Mucosa of stomach (tissue), 1 donor: Measurements from ENCODE around the gene RBBP4.

Experiments
- H3K27me3 ChIP-seq: one replicate; pipeline ENCODE4 v1.7.0; 2013; ENCODE audit warnings: mild to moderate bottlenecking, low read length; ENCODE audit not compliant: control insufficient read depth, insufficient read depth
- H3K36me3 ChIP-seq: one replicate; pipeline ENCODE4 v1.7.0; 2013; ENCODE audit warnings: low read length; ENCODE audit not compliant: control insufficient read depth, insufficient read depth
- H3K4me1 ChIP-seq: one replicate; pipeline ENCODE4 v1.7.0; 2013; ENCODE audit warnings: mild to moderate bottlenecking, low read length; ENCODE audit not compliant: control insufficient read depth, insufficient read depth
- H3K4me3 ChIP-seq: one replicate; pipeline ENCODE4 v1.7.0; 2013; ENCODE audit warnings: low read length
- H3K9ac ChIP-seq: one replicate; pipeline ENCODE4 v1.7.0; 2013; ENCODE audit warnings: mild to moderate bottlenecking, low read length, moderate library complexity
- H3K9me3 ChIP-seq: one replicate; pipeline ENCODE4 v1.7.0; 2013; ENCODE audit warnings: mild to moderate bottlenecking, low read length, moderate library complexity; ENCODE audit not compliant: control insufficient read depth
- donor health status: Pancreatic carcinoma.

RBBP4 gene

DNA sequence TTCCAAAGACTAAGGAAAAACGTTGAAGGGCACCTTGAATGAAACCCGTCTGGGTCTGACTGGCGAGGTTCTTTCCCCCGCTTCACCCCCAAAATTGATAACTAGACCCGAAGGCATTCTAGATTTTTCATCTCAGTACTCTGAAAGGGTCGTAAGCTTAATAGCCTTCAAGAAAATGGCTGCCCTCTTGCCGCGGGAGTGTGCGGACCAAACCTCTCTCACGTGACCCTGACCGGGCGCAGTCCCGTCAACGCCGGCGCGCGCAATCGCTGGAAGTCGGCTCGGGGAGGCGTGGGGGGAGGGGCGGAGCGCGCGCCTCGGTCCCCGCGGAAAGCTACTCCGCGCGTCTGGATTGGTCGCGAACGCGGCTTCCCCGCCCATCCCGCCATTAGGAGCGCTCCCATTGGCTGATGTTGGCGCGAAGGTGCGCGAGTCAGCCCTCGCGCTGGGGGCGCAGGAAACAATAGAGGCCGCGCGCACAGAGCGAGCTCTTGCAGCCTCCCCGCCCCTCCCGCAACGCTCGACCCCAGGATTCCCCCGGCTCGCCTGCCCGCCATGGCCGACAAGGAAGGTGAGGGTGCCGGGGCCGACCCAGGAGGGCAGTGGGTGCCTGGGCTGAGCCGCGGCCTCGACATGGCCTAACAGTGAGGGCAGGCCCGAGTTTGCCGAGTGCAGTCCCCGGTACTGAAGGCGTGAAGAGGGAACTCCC lies at the start of gene RBBP4:
RBBP4 (plus strand) TSS at position 457 of the 709 bp plus-strand sequence; CDS start at position 556, 99 bp downstream.
- Histone ChIP-seq H3K4me3 (peak within 1 kb of the TSS; percentile 48), H3K36me3 (no peaks in the 10 kb centered on the region), H3K27me3 (no peaks in the 10 kb centered on the region), H3K4me1 (peaks cover 19% of the 10 kb centered on the region), H3K9me3 (no peaks in the 10 kb centered on the region), H3K9ac (peak within 1 kb of the TSS; percentile 82)

DNA sequence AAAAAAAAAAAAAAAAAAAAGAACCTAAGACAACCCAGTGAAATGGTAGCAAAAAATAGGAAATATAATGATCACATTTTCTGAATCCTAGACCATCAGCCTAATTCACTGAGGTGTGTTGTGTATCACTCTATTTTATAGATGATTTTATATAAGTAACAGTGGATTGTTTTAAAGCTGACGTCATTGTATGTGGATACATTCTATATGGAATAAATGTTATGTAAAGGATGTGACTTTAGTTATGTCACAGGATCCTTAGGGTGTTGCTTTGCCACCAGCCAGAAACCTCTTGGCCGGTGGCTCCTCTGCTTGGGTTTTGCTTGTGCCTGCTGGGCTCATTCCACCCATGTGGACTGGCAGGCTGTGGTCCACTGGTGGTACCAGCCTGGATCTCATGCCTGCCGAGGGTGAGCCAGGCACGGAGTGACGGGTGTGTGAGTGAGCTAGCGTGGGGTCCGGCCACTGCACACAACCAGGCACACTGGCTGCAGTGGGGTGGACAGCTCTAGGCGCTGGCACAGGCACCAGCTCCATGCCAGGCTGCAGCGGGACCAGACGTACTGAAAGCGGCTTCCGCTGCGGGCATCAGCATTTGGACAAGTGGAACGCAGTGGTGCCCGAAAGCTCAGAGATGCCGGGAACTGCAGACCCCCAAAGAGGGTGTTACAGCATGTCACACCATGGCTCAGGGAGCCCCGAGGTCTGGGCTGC lies 45.1 kb upstream of the RBBP4 start:
- H3K27me3 ChIP-seq = no peaks in the 10 kb centered on the region
- H3K36me3 ChIP-seq = no peaks in the 10 kb centered on the region
- no peaks in the 10 kb centered on the region for H3K4me1 ChIP-seq
- H3K9me3 ChIP-seq = no peaks in the 10 kb centered on the region
- H3K9ac ChIP-seq = no peak overlapping the region
- no peak overlapping the region for H3K4me3 ChIP-seq

DNA sequence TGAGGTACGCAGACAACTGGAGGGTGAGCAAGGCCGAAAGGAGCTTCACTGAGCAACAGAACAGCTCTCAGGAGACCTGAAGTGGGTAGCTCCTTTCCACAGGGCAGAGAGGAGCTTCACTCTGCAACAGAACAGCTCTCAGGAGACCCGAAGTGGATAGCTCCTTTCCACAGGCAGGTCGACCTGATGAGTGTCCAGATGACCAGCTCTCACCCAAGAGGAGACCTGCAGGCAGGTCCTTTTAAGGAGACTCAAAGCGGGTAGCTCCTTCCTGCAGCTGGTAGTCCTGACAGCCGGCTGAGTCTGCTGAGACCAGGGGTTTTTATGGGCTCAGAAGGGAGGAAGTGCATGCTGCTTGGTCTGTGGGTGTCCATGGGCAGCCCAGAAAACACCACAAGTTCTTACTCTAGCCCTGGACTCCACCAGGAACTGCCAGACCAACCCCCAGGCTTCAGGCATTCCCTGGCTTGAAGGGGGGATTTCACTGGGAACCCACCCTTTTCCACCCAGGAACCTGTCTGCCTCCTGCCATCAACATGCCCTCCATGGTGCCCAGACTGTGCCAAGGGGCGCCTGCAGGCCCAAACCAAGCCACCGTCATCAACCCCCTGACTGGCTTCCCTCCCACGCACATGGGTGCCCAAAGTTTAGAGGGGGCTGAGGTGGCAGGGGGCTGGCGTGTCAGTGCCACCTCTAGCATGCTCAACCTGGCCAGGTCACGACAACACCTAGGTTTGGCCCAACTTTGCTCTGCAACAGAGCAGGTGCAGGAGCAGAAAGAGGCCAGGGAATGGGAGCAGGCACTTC lies 44.2 kb upstream of the RBBP4 start:
- Histone ChIP-seq H3K36me3 (no peaks in the 10 kb centered on the region), H3K4me3 (no peak overlapping the region), H3K9ac (no peak overlapping the region), H3K4me1 (no peaks in the 10 kb centered on the region), H3K9me3 (no peaks in the 10 kb centered on the region), H3K27me3 (no peaks in the 10 kb centered on the region)

DNA sequence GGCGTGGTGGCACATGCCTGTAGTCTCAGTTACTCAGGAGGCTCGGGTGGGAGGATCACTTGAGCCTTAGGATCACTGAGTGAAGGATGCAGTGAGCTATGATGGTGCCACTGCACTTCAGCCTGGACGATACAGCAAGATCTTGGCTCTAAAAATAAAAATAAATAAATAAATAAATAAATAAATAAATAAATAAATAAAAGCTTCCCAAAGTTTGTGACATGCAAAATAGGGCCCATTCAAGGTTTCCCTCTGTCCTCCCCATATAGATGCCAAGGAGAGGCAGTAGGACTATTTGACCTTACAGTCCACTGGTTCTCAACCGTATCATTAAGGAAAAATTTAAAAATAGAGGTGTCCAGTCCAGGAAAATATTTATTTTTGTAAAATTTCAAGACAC lies 41.8 kb upstream of the RBBP4 start:
- H3K4me3 ChIP-seq = no peak overlapping the region
- H3K4me1 ChIP-seq = no peaks in the 10 kb centered on the region
- no peak overlapping the region for H3K9ac ChIP-seq
- no peaks in the 10 kb centered on the region for H3K36me3 ChIP-seq
- H3K27me3 ChIP-seq = no peaks in the 10 kb centered on the region
- no peaks in the 10 kb centered on the region for H3K9me3 ChIP-seq

DNA sequence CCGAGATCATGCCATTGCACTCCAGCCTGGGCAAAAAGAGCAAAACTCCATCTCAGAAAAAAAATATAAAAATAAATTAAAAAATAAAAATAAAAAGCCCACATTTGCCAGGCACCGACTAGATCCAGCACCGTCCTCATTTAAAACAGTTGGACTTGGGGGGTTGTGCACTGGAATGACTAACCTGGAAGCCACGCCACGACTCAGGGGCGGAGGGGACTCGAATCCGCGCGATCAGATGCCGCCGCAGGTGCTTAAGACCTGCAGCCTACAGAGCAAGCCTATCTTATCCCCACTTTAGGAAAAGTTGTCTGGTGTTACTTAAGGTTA lies 39.2 kb upstream of the RBBP4 start:
- Histone ChIP-seq H3K4me3 (peak overlapping the region; percentile 14), H3K36me3 (no peaks in the 10 kb centered on the region), H3K27me3 (no peaks in the 10 kb centered on the region), H3K9ac (peak overlapping the region; percentile 36), H3K9me3 (no peaks in the 10 kb centered on the region), H3K4me1 (no peaks in the 10 kb centered on the region)

DNA sequence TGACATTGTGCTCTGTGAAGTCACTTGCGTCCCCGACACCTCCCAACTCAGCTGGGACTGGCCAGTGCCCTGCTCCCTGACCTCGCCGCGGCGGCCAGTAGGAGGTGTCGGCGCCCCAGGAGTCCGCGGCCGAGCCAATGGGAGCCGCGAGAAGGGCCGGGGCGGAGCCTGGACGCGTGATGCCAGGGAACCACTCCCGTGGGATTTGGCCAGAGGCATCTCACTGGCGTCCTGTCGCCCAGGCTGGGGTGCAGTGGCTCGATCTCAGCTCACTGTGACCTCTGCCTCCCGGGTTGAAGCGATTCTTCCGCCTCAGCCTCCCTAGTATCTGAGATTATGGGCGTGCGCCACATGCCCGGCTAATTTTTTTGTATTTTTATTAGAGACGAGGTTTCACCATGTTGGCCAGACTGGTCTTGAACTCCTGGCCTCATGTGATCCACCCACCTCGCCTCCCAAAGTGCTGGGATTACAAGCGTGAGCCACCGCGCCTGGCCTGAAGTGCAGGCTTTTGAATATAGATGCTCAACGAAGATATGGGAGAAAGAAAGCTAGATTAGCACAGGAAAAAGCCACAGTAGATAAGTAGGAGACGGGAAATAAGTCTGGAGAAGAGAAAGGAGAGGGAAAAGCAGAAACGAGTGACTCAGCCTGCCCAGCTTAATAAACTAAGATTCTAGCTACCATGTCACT lies 38.7 kb upstream of the RBBP4 start:
- H3K9ac ChIP-seq = peak overlapping the region; percentile 36
- H3K9me3 ChIP-seq = no peaks in the 10 kb centered on the region
- no peaks in the 10 kb centered on the region for H3K27me3 ChIP-seq
- H3K4me3 ChIP-seq = peak overlapping the region; percentile 14
- no peaks in the 10 kb centered on the region for H3K36me3 ChIP-seq
- no peaks in the 10 kb centered on the region for H3K4me1 ChIP-seq

DNA sequence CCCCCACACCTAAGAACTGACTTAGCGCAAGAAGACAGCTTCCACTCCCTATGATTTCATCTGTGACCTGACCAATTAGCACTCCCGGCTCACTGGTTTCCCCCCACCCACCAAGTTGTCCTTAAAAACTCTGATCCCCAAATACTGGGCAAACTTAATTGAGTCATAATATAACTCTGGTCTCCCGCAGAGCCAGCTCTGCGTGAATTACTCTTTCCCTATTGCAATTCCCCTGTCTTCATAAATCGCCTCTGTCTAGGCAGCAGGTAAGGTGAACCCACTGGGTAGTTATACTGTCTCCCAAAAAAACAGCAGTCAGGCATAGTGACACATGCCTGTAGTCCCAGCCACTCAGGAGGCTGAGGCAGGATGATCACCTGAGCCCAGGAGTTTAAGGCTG lies 37.5 kb upstream of the RBBP4 start:
- H3K36me3 ChIP-seq = no peaks in the 10 kb centered on the region
- H3K27me3 ChIP-seq = no peaks in the 10 kb centered on the region
- H3K4me1 ChIP-seq = no peaks in the 10 kb centered on the region
- H3K4me3 ChIP-seq = no peak overlapping the region
- no peaks in the 10 kb centered on the region for H3K9me3 ChIP-seq
- H3K9ac ChIP-seq = no peak overlapping the region

DNA sequence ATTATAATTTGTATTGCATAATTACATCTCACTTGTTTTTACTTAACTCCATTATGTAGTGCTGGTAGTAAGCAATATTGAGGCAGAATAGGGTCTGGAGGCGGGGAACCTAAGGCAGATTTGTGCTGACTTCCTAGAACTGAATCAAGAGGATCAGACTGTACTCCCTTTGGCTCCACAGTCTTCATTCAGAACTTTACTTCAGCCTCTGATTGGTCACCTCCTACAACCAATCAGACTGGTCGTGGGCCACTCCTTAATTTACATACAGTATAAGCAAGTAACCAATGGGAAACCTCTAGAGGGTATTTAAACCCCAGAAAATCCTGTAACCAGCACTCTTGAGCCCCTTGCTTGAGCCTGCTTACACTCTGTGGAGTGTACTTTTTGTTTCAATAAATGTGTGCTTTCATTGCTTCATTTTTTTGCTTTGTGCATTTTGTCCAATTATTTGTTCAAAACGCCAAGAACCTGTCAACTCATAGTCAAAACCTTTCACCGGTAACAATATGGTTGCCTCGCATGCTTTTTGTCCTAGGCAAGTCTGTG lies 32.3 kb upstream of the RBBP4 start:
- Histone ChIP-seq H3K9me3 (no peaks in the 10 kb centered on the region), H3K4me1 (no peaks in the 10 kb centered on the region), H3K36me3 (no peaks in the 10 kb centered on the region), H3K4me3 (no peak overlapping the region), H3K9ac (no peak overlapping the region), H3K27me3 (no peaks in the 10 kb centered on the region)

DNA sequence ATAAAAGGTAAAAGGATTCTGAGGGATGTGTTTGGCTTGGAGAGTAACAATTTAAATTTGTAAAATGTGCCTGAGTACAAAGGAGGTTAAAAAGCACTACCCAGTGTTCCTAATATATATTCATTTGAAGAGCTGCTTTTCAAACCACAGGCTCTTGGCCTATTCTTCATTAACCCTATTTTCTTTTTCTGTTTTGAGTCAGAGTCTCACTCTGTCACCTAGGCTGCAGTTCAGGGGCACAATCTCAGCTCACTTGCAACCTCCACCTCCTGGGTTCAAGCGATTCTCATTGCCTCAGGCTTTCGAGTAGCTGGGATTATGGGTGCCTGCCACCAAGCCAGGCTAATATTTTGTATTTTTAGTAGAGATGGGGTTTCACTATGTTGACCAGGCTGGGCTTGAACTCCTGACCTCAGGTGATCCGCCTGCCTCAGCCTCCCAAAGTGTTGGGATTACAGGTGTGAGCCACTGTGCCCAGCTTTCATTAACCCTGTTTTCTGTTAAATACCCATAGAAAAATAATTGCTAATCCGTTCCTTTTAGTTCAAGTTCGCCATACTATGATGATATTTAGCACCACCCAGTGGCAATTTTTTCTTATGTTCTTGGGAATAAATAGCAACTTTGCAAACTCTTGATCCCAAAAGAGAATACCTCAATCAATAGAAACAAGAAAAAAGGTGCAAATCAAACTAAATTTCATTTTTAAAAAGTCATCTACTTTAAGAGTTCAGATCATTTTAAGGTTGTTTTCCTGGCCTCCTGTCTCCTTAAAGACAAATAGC lies 31.1 kb upstream of the RBBP4 start:
- no peaks in the 10 kb centered on the region for H3K27me3 ChIP-seq
- no peaks in the 10 kb centered on the region for H3K4me1 ChIP-seq
- H3K36me3 ChIP-seq = no peaks in the 10 kb centered on the region
- no peaks in the 10 kb centered on the region for H3K9me3 ChIP-seq
- no peak overlapping the region for H3K4me3 ChIP-seq
- H3K9ac ChIP-seq = no peak overlapping the region

DNA sequence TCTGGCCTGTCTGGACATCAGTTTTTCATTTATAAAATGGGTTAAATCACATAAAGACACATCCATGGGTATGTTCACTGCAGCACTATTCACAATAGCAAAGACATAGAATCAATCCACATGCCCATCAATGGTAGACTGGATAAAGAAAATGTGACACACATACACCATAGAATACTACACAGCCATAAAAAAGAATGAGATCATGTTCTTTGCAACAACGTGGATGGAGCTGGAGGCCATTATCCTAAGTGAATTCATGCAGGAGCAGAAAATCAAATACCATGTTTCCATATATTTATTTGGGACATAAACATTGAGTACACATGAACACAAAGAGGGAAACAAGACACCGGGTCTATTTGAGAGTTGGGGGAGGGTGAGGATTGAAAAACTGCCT lies 28.8 kb upstream of the RBBP4 start:
- H3K9me3 ChIP-seq = no peaks in the 10 kb centered on the region
- no peaks in the 10 kb centered on the region for H3K4me1 ChIP-seq
- H3K4me3 ChIP-seq = no peak overlapping the region
- H3K36me3 ChIP-seq = no peaks in the 10 kb centered on the region
- no peak overlapping the region for H3K9ac ChIP-seq
- no peaks in the 10 kb centered on the region for H3K27me3 ChIP-seq
